ENCODE results near the gene CNIH2.

Gene CNIH2

DNA sequence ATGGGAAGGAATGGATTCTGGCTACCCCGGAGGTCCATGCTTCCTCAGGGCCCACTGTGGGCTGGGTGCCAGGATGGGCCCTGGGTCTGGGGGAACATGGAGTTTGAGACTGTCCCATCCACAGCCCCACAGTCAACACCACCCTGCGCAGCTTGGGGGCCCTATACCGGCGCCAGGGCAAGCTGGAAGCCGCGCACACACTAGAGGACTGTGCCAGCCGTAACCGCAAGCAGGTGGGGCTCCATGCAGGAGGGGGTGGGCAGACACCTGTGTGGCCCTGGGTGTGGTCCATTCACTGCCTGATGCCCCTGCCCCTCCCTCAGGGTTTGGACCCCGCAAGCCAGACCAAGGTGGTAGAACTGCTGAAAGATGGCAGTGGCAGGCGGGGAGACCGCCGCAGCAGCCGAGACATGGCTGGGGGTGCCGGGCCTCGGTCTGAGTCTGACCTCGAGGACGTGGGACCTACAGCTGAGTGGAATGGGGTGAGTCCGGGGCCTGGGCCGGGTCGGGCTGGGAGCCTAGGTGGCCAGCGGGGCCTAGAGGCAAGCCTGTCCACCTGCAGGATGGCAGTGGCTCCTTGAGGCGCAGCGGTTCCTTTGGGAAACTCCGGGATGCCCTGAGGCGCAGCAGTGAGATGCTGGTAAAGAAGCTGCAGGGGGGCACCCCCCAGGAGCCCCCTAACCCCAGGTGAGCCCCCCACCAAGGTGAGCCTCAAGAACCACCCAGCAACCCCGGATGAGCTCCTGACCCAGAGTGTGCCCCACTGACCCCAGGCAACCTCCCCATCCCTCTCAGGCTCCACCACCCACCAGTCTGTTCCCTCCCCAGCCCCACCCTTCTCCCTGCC is 12.2 kb upstream of the CNIH2 start (continued):
- TF ChIP-seq ZNF292 (tag by site-specific recombination; IDR thresholded peaks at IDR 0.05; ENCODE audit: borderline replicate concordance, low read depth) (no peak), ZNF785 (tag by site-specific recombination; IDR thresholded peaks at IDR 0.05) (no peak), ZNF146 (tag by site-specific recombination; IDR thresholded peaks at IDR 0.05) (no peak), TRIM28 (IDR thresholded peaks at IDR 0.05; ENCODE audit: borderline replicate concordance, low read length) (no peak), REPIN1 (tag by site-specific recombination; IDR thresholded peaks at IDR 0.05; ENCODE audit: low read depth) (no peak)

GRCh38 chr11:66266378-66267038 is 11.5 kb upstream of the CNIH2 start:
- Histone ChIP-seq H3K36me3 (ENCODE audit: control insufficient read depth in 2 of 2, insufficient read depth in 1 of 2, low read length in 2 of 2) (peaks cover 0 to 66% of the 10 kb centered on the region in 2 experiments; a peak in 2 of 3 replicates), H3K27ac (ENCODE audit: extremely low read depth, low read depth, low read length) (no peak overlapping the region), H3K4me1 (ENCODE audit: control insufficient read depth, insufficient read depth, low read length) (peaks cover 2% of the 10 kb centered on the region; the same call in 1 of the 2 replicates), H3K9me3 (ENCODE audit: control insufficient read depth, insufficient read depth, low read depth, low read length) (no peaks in the 10 kb centered on the region), H3K4me3 (ENCODE audit: low read depth, low read length) (no peak overlapping the region)
- POLR2A ChIA-PET = interaction anchor here (0.6 to 1.8 kb wide), 3 partner anchors 12 to 22 kb away, joined by 3 to 6 read pairs (median 5); partner anchors contain the start of gene YIF1A
- CTCF ChIA-PET = interaction anchor here (0.9 to 1.1 kb wide), 2 partner anchors 43 to 197 kb away, joined by 3 to 4 read pairs; no protein-coding TSS in a partner anchor
- peak; percentile 57 for TF ChIP-seq HIC1 (tag by site-specific recombination; IDR thresholded peaks at IDR 0.05)
- no peak for TF ChIP-seq ZNF692 (tag by site-specific recombination; IDR thresholded peaks at IDR 0.05)
- no peak for TF ChIP-seq KLF1 (tag by site-specific recombination; IDR thresholded peaks at IDR 0.05)

DNA sequence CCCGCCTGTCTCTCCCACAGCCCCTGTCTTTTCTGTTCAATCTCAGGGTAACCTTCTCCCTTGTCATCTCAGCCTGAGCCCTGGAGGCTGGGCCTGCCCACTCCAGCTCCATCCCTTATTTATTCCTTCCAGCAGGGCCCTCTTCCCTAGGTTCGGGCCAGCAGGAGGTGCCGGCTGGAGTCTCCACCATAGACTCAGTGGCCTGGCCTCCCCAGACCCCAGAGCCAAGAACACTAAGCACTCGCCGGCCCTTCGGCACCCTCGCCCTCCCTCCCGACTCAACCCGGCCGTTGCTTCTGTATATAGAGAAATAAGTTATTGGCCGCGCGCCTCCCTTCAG is 11.0 kb upstream of the CNIH2 start:
- peaks cover 0 to 66% of the 10 kb centered on the region in 2 experiments; a peak in 2 of 3 replicates for H3K36me3 ChIP-seq (ENCODE audit: control insufficient read depth in 2 of 2, insufficient read depth in 1 of 2, low read length in 2 of 2)
- H3K4me1 ChIP-seq (ENCODE audit: control insufficient read depth, insufficient read depth, low read length) = peaks cover 2% of the 10 kb centered on the region; the same call in 1 of the 2 replicates
- CTCF ChIA-PET = interaction anchor here (0.9 to 1.4 kb wide), 3 partner anchors 15 to 198 kb away, joined by 3 to 6 read pairs (median 4); no protein-coding TSS in a partner anchor
- H3K27ac ChIP-seq (ENCODE audit: extremely low read depth, low read depth, low read length) = no peak overlapping the region
- no peak overlapping the region for H3K4me3 ChIP-seq (ENCODE audit: low read depth, low read length)
- TF ChIP-seq ZNF626 (tag by site-specific recombination; IDR thresholded peaks at IDR 0.05) = no peak
- TF ChIP-seq ZNF837 (tag by site-specific recombination; IDR thresholded peaks at IDR 0.05) = no peak
- no peak for TF ChIP-seq ZNF221 (tag by site-specific recombination; IDR thresholded peaks at IDR 0.05; ENCODE audit: borderline replicate concordance)
- no peak for TF ChIP-seq ZBTB8A (tag by site-specific recombination; IDR thresholded peaks at IDR 0.05)
- TF ChIP-seq OVOL3 (tag by site-specific recombination; IDR thresholded peaks at IDR 0.05) = no peak
- TF ChIP-seq, protein P1, sequence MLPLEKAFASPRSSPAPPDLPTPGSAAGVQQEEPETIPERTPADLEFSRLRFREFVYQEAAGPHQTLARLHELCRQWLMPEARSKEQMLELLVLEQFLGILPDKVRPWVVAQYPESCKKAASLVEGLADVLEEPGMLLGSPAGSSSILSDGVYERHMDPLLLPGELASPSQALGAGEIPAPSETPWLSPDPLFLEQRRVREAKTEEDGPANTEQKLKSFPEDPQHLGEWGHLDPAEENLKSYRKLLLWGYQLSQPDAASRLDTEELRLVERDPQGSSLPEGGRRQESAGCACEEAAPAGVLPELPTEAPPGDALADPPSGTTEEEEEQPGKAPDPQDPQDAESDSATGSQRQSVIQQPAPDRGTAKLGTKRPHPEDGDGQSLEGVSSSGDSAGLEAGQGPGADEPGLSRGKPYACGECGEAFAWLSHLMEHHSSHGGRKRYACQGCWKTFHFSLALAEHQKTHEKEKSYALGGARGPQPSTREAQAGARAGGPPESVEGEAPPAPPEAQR (tag by site-specific recombination; IDR thresholded peaks at IDR 0.05) = no peak
- no peak for TF ChIP-seq MZF1 (tag by site-specific recombination; IDR thresholded peaks at IDR 0.05; ENCODE audit: borderline replicate concordance)
- no peak for TF ChIP-seq ZNF596 (tag by site-specific recombination; IDR thresholded peaks at IDR 0.05)
- TF ChIP-seq GLI4 (tag by site-specific recombination; IDR thresholded peaks at IDR 0.05) = no peak
- TF ChIP-seq SP3 (tag by site-specific recombination; IDR thresholded peaks at IDR 0.05) = no peak
- TF ChIP-seq ZNF629 (tag by site-specific recombination; IDR thresholded peaks at IDR 0.05) = no peak
- no peak for TF ChIP-seq ZNF600 (tag by site-specific recombination; IDR thresholded peaks at IDR 0.05)
- TF ChIP-seq SALL2 (tag by site-specific recombination; IDR thresholded peaks at IDR 0.05; ENCODE audit: borderline replicate concordance) = no peak
- TF ChIP-seq ZNF404 (tag by site-specific recombination; IDR thresholded peaks at IDR 0.05) = no peak
- POLR2A ChIA-PET = interaction anchor here (1.3 to 1.8 kb wide), 5 partner anchors 15 to 46 kb away, joined by 3 to 9 read pairs (median 5); partner anchors contain the start of gene YIF1A
- H3K9me3 ChIP-seq (ENCODE audit: control insufficient read depth, insufficient read depth, low read depth, low read length) = no peaks in the 10 kb centered on the region
